Neural cell (in vitro differentiated cells): ENCODE data around the gene SLC22A3. TPM values are rescaled to one million over a fixed set of nuclear protein-coding genes. Genes with fewer than 3 reads are reported as not detected.

ENCODE experiments used
- H2AFZ ChIP-seq: fragments of 200-600, 300-800 bp; sonication (generic), shearing (Covaris generic); 2 replicates; pipeline ENCODE4 v1.6.0; 2014; ENCODE audit warnings: low read depth, mild to moderate bottlenecking, antibody characterized with exemption, low read length, moderate library complexity
- H3F3A ChIP-seq: fragments of 200-600 bp; shearing (Covaris generic); 2 replicates; pipeline ENCODE4 v1.6.1; 2016; ENCODE audit warnings: mild to moderate bottlenecking, moderate library complexity, mixed read lengths, antibody characterized with exemption, low read length; ENCODE audit not compliant: insufficient read depth, poor library complexity, severe bottlenecking
- H3K27ac ChIP-seq: fragments of 200-600, 300-800 bp; sonication (generic), shearing (Covaris generic); 2 replicates; pipeline ENCODE4 v1.5.1; 2014; ENCODE audit warnings: mild to moderate bottlenecking, low read length, moderate library complexity
- H3K27me3 ChIP-seq: fragments of 300-800, 200-600 bp; sonication (generic), shearing (Covaris generic); 2 replicates; pipeline ENCODE4 v1.6.0; 2014; ENCODE audit warnings: mild to moderate bottlenecking, low read depth, low read length, moderate library complexity; ENCODE audit not compliant: insufficient read depth
- H3K36me3 ChIP-seq: fragments of 300-800, 200-600 bp; sonication (generic), shearing (Covaris generic); 2 replicates; pipeline ENCODE4 v1.5.1; 2014; ENCODE audit warnings: mild to moderate bottlenecking, antibody characterized with exemption, low read length, moderate library complexity; ENCODE audit not compliant: insufficient read depth
- H3K4me2 ChIP-seq: fragments of 300-800, 200-600 bp; sonication (generic), shearing (Covaris generic); 2 replicates; pipeline ENCODE4 v1.6.0; 2014; ENCODE audit warnings: mild to moderate bottlenecking, low read length
- H3K4me3 ChIP-seq: fragments of 300-800, 200-600 bp; sonication (generic), shearing (Covaris generic); 2 replicates; pipeline ENCODE4 v1.5.1; 2014; ENCODE audit warnings: mild to moderate bottlenecking, low read length, moderate library complexity
- H3K79me2 ChIP-seq: fragments of 200-600 bp; shearing (Covaris generic); replicated peaks from 2 replicates; pipeline ENCODE4 v1.6.0; 2014; ENCODE audit warnings: mild to moderate bottlenecking, low read length, moderate library complexity; ENCODE audit not compliant: insufficient read depth
- H3K9ac ChIP-seq: fragments of 300-800, 200-600 bp; sonication (generic), shearing (Covaris generic); 2 replicates; pipeline ENCODE4 v1.6.1; 2016; ENCODE audit warnings: mild to moderate bottlenecking, low read length, mixed read lengths
- H3K9me2 ChIP-seq: fragments of 200-600 bp; shearing (Covaris generic); 2 replicates; pipeline ENCODE4 v1.6.1; 2016; ENCODE audit warnings: mild to moderate bottlenecking, low read length, mixed read lengths; ENCODE audit not compliant: insufficient read depth
- H3K9me3 ChIP-seq: fragments of 200-600, 300-800 bp; sonication (generic), shearing (Covaris generic); 2 replicates; pipeline ENCODE4 v1.6.1; 2016; ENCODE audit warnings: mild to moderate bottlenecking, mixed run types, low read length, moderate library complexity, mixed read lengths
- H4K20me1 ChIP-seq: fragments of 200-600 bp; shearing (Covaris generic); 2 replicates; pipeline ENCODE4 v1.6.1; 2016; ENCODE audit warnings: mild to moderate bottlenecking, mixed run types; ENCODE audit not compliant: insufficient read depth
- CTCF ChIP-seq: fragments of 450-650 bp; IDR thresholded peaks from 2 replicates; pipeline ENCODE4 v1.5.1; 2014; ENCODE audit warnings: antibody characterized with exemption, mild to moderate bottlenecking, moderate library complexity; ENCODE audit not compliant: poor library complexity, severe bottlenecking
- EP300 ChIP-seq: fragments of 450-650 bp; conservative IDR thresholded peaks from 2 replicates; pipeline ENCODE4 v1.6.1; 2014; ENCODE audit warnings: antibody characterized with exemption, mild to moderate bottlenecking, moderate library complexity; ENCODE audit not compliant: poor library complexity, severe bottlenecking
- EZH2 ChIP-seq: fragments of 200-600, 300-800 bp; shearing (Covaris generic), sonication (generic); IDR thresholded peaks from 2 replicates; pipeline ENCODE4 v1.6.1; 2014; ENCODE audit warnings: antibody characterized with exemption, low read length, borderline replicate concordance, mild to moderate bottlenecking; ENCODE audit not compliant: insufficient read depth, poor library complexity, severe bottlenecking
- MXI1 ChIP-seq: fragments of 450-650 bp; conservative IDR thresholded peaks from 2 replicates; pipeline ENCODE4 v1.6.1; 2014; ENCODE audit warnings: antibody characterized with exemption, mild to moderate bottlenecking; ENCODE audit not compliant: poor library complexity, severe bottlenecking
- POLR2AphosphoS5 ChIP-seq: IDR thresholded peaks from 2 replicates; pipeline ENCODE4 v1.6.1; 2012
- RAD21 ChIP-seq: fragments of 450-650 bp; conservative IDR thresholded peaks from 2 replicates; pipeline ENCODE4 v1.6.1; 2014; ENCODE audit warnings: antibody characterized with exemption, mild to moderate bottlenecking, moderate library complexity
- REST ChIP-seq: IDR thresholded peaks from 2 replicates; pipeline ENCODE4 v1.6.1; 2012; ENCODE audit warnings: borderline replicate concordance
- SMC3 ChIP-seq: fragments of 450-650 bp; conservative IDR thresholded peaks from 2 replicates; pipeline ENCODE4 v1.6.1; 2014; ENCODE audit warnings: antibody characterized with exemption, mild to moderate bottlenecking, moderate library complexity; ENCODE audit not compliant: poor library complexity
- TAF1 ChIP-seq: IDR thresholded peaks from 2 replicates; pipeline ENCODE4 v1.6.1; 2012; ENCODE audit warnings: low read depth
- polyA plus RNA-seq: library from polyadenylated mRNA; depleted of rRNA; stranded (reverse); fragments of >200 nt; gene quantifications from 2 replicates; pipeline ENCODE4 v1.2.3, GENCODE V29; 2014

The SLC22A3 gene
- polyA plus RNA-seq, 1 donor from 2014 or later = not detected

GRCh38 chr6:160375561-160375949, 27.4 kb downstream of the SLC22A3 start:
- no peaks in the 10 kb centered on the region for H3K9me2 ChIP-seq
- no peak for TF ChIP-seq CTCF
- TF ChIP-seq POLR2AphosphoS5 = no peak
- TF ChIP-seq SMC3 = no peak
- TF ChIP-seq EP300 = no peak
- no peak for TF ChIP-seq EZH2
- no peak for TF ChIP-seq REST
- no peak for TF ChIP-seq MXI1
- no peak for TF ChIP-seq TAF1
- no peak for TF ChIP-seq RAD21
- H3K36me3 ChIP-seq = no peaks in the 10 kb centered on the region
- H3K27ac ChIP-seq = no peak overlapping the region
- H3K9me3 ChIP-seq = no peaks in the 10 kb centered on the region
- H4K20me1 ChIP-seq = no peaks in the 10 kb centered on the region
- no peaks in the 10 kb centered on the region for H3F3A ChIP-seq
- no peak overlapping the region for H3K4me2 ChIP-seq
- H3K9ac ChIP-seq = no peak overlapping the region
- no peaks in the 10 kb centered on the region for H3K27me3 ChIP-seq
- H2AFZ ChIP-seq = no peak overlapping the region
- H3K4me3 ChIP-seq = no peak overlapping the region
- no peaks in the 10 kb centered on the region for H3K79me2 ChIP-seq

GRCh38 chr6:160376445-160376844, 28.3 kb downstream of the SLC22A3 start:
- Histone ChIP-seq H3K9me2 (no peaks in the 10 kb centered on the region), H3K9me3 (no peaks in the 10 kb centered on the region), H3F3A (no peaks in the 10 kb centered on the region), H3K9ac (no peak overlapping the region), H3K36me3 (no peaks in the 10 kb centered on the region), H3K27ac (no peak overlapping the region), H3K79me2 (no peaks in the 10 kb centered on the region), H3K27me3 (no peaks in the 10 kb centered on the region), H3K4me3 (no peak overlapping the region), H2AFZ (no peak overlapping the region), H3K4me2 (no peak overlapping the region), H4K20me1 (no peaks in the 10 kb centered on the region)
- TF ChIP-seq CTCF (no peak), EZH2 (no peak), EP300 (no peak), TAF1 (no peak)
